Urinary bladder (tissue), 4 donors: ENCODE results near the gene ESR1. TPM values are rescaled to one million over a fixed set of nuclear protein-coding genes. Genes with fewer than 3 reads are reported as not detected.

Experiments
- DNase-seq: peaks from one replicate; pipeline ENCODE4 v3.0.0-alpha.2; 2015; ENCODE audit errors: extremely low spot score
- H3K27ac ChIP-seq: one replicate; pipeline ENCODE4 v1.5.1; 2013; ENCODE audit warnings: low read depth, mild to moderate bottlenecking, moderate library complexity
- H3K36me3 ChIP-seq: one replicate; pipeline ENCODE4 v1.6.1; 2013; ENCODE audit warnings: mild to moderate bottlenecking, moderate library complexity; ENCODE audit not compliant: insufficient read depth
- H3K4me1 ChIP-seq: one replicate; pipeline ENCODE4 v1.6.1; 2013; ENCODE audit warnings: mild to moderate bottlenecking, moderate library complexity; ENCODE audit not compliant: insufficient read depth
- H3K4me3 ChIP-seq: one replicate; pipeline ENCODE4 v1.5.1; 2013; ENCODE audit warnings: low read depth, low read length
- WGBS: extraction: QIAGEN DNeasy Blood & Tissue Kit; methylation state at CpG from one replicate; pipeline ENCODE4 v1.1.7; 2013; 5-methylcytosine and 5-hydroxymethylcytosine counted together
- polyA plus RNA-seq: library from polyadenylated mRNA; stranded (reverse); fragments of 200-250 nt; gene quantifications from one replicate; pipeline ENCODE4 v1.2.3, GENCODE V29; 2013
- total RNA-seq: library from RNA; depleted of rRNA; stranded (reverse); fragments of >200 nt; gene quantifications from one replicate; pipeline ENCODE4 v1.2.3, GENCODE V29; 2014
- donor health status: healthy with polysubstance abuse.
- donor health status: healthy.

Gene ESR1
- total and polyA plus RNA-seq, 2 donors: 1.8 to 6.9 TPM

GRCh38 chr6:151803743-151804142, 3.7 kb upstream of the ESR1 start:
- H3K36me3 ChIP-seq: no peaks in the 10 kb centered on the region
- WGBS: 89% methylated on average over 9 of the region's 9 CpGs
- H3K4me3 ChIP-seq: no peak overlapping the region
- no peak for DNase-seq
- H3K4me1 ChIP-seq: no peaks in the 10 kb centered on the region
- H3K27ac ChIP-seq: no peak overlapping the region

GRCh38 chr6:151804585-151805285, 2.7 kb upstream of the ESR1 start:
- no peak overlapping the region for H3K4me3 ChIP-seq
- H3K27ac ChIP-seq: no peak overlapping the region
- no peak for DNase-seq
- no peaks in the 10 kb centered on the region for H3K36me3 ChIP-seq
- WGBS: 85% methylated on average over 11 of the region's 11 CpGs
- no peaks in the 10 kb centered on the region for H3K4me1 ChIP-seq

GRCh38 chr6:151805286-151805840, 2.1 kb upstream of the ESR1 start:
- no peak overlapping the region for H3K4me3 ChIP-seq
- no peak overlapping the region for H3K27ac ChIP-seq
- DNase-seq: no peak
- 31% methylated on average over 11 of the region's 11 CpGs for WGBS
- no peaks in the 10 kb centered on the region for H3K4me1 ChIP-seq
- no peaks in the 10 kb centered on the region for H3K36me3 ChIP-seq

GRCh38 chr6:151806757-151807512, 547 bp upstream of the ESR1 start:
- H3K27ac ChIP-seq: no peak overlapping the region
- DNase-seq: no peak
- WGBS: 19% methylated on average over 20 of the region's 20 CpGs
- peak overlapping the region; percentile 64 for H3K4me3 ChIP-seq
- no peaks in the 10 kb centered on the region for H3K36me3 ChIP-seq
- no peaks in the 10 kb centered on the region for H3K4me1 ChIP-seq

- Histone ChIP-seq H3K36me3 (no peaks in the 10 kb centered on the region), H3K4me1 (no peaks in the 10 kb centered on the region), H3K27ac (no peak overlapping the region), H3K4me3 (peak overlapping the region; percentile 64)
- no peak for DNase-seq
- 18% methylated on average over 60 of the region's 60 CpGs for WGBS
These were observed 1.1 kb downstream of the ESR1 start for GRCh38 chr6:151808371-151809241.

GRCh38 chr6:151811081-151811480, 3.6 kb downstream of the ESR1 start:
- H3K27ac ChIP-seq: no peak overlapping the region
- H3K4me1 ChIP-seq: no peaks in the 10 kb centered on the region
- DNase-seq: no peak
- H3K36me3 ChIP-seq: no peaks in the 10 kb centered on the region
- 77% methylated on average over 2 of the region's 2 CpGs for WGBS
- H3K4me3 ChIP-seq: no peak overlapping the region

- Histone ChIP-seq H3K4me3 (no peak overlapping the region), H3K4me1 (no peaks in the 10 kb centered on the region), H3K27ac (no peak overlapping the region), H3K36me3 (no peaks in the 10 kb centered on the region)
- WGBS: 89% methylated on average over 7 of the region's 7 CpGs
- no peak for DNase-seq
These were observed 6.4 kb downstream of the ESR1 start for GRCh38 chr6:151813858-151814257.

GRCh38 chr6:151814614-151815013, 7.1 kb downstream of the ESR1 start:
- Histone ChIP-seq H3K27ac (no peak overlapping the region), H3K4me3 (no peak overlapping the region), H3K4me1 (no peaks in the 10 kb centered on the region), H3K36me3 (no peaks in the 10 kb centered on the region)
- DNase-seq: no peak
- WGBS: 54% methylated on average over 1 of the region's 1 CpG

GRCh38 chr6:151822252-151823111, 15.0 kb downstream of the ESR1 start:
- Histone ChIP-seq H3K4me1 (no peaks in the 10 kb centered on the region), H3K27ac (no peak overlapping the region), H3K36me3 (no peaks in the 10 kb centered on the region), H3K4me3 (no peak overlapping the region)
- 72% methylated on average over 7 of the region's 7 CpGs for WGBS
- DNase-seq: no peak

- Histone ChIP-seq H3K4me1 (no peaks in the 10 kb centered on the region), H3K36me3 (no peaks in the 10 kb centered on the region), H3K27ac (no peak overlapping the region), H3K4me3 (no peak overlapping the region)
- WGBS: 86% methylated on average over 4 of the region's 4 CpGs
- DNase-seq: no peak
These were observed 19.1 kb downstream of the ESR1 start for GRCh38 chr6:151826517-151827142.

GRCh38 chr6:151832710-151833109, 25.2 kb downstream of the ESR1 start:
- no peak for DNase-seq
- Histone ChIP-seq H3K4me1 (no peaks in the 10 kb centered on the region), H3K36me3 (no peaks in the 10 kb centered on the region), H3K4me3 (no peak overlapping the region), H3K27ac (no peak overlapping the region)
- WGBS: 80% methylated on average over 3 of the region's 3 CpGs

- Histone ChIP-seq H3K27ac (no peak overlapping the region), H3K4me1 (no peaks in the 10 kb centered on the region), H3K4me3 (no peak overlapping the region), H3K36me3 (no peaks in the 10 kb centered on the region)
- DNase-seq: no peak
- 63% methylated on average over 4 of the region's 4 CpGs for WGBS
These were observed 27.9 kb downstream of the ESR1 start for GRCh38 chr6:151835396-151835795.
